H1 (cell line): ENCODE results near the gene OLFM1. TPM values are rescaled to one million over a fixed set of nuclear protein-coding genes. Genes with fewer than 3 reads are reported as not detected.
A peak's percentile ranks its signal among the peaks of the same experiment; 100 is the strongest.

Experiments
- CTCF ChIA-PET: fragments of 300-600 bp; sonication (Branson Sonifier 250); formaldehyde crosslinking; loops from one replicate; lab custom pipeline; 2021; ENCODE audit not compliant: partially characterized antibody; lab: Charles Lee
- POLR2A ChIA-PET: fragments of 300-600 bp; sonication (Branson Sonifier 250); formaldehyde crosslinking; loops from one replicate; lab custom pipeline; 2021; ENCODE audit warnings: inconsistent platforms; ENCODE audit not compliant: partially characterized antibody; lab: Charles Lee
- DNase-seq, 2 experiments: peaks; one replicate each; pipeline versions ENCODE4 v3.0.0 to v3.0.0-alpha.2; 2010 to 2022; ENCODE audit warnings: low spot score in 2 of 2, low read depth in 1 of 2, mixed read lengths in 1 of 2
- FAIRE-seq: peaks from 2 replicates; lab custom pipeline; 2011; peaks lifted over from hg19 to GRCh38; lab: Jason Lieb, UNC
- H2AFZ ChIP-seq: 2 replicates; pipeline ENCODE4 v1.8.1; 2012; ENCODE audit warnings: low read length, inconsistent platforms
- H2AK5ac ChIP-seq: 2 replicates; pipeline ENCODE4 v1.6.1; 2013; ENCODE audit warnings: low read depth, low read length
- H2BK120ac ChIP-seq: replicated peaks from 2 replicates; pipeline ENCODE3; 2013; ENCODE audit warnings: low read depth, low read length, inconsistent platforms
- H2BK12ac ChIP-seq: 2 replicates; pipeline ENCODE4 v1.6.1; 2013; ENCODE audit warnings: low read depth, low read length
- H2BK15ac ChIP-seq: 2 replicates; pipeline ENCODE4 v1.6.1; 2013; ENCODE audit warnings: low read length
- H2BK20ac ChIP-seq: 2 replicates; pipeline ENCODE4 v1.6.1; 2013; ENCODE audit warnings: low read length
- H2BK5ac ChIP-seq: 2 replicates; pipeline ENCODE4 v1.6.1; 2013; ENCODE audit warnings: low read depth, low read length
- H3K14ac ChIP-seq: 2 replicates; pipeline ENCODE4 v1.6.1; 2013; ENCODE audit warnings: inconsistent platforms; ENCODE audit not compliant: insufficient read length
- H3K18ac ChIP-seq: 2 replicates; pipeline ENCODE4 v1.6.1; 2013; ENCODE audit warnings: low read length; ENCODE audit errors: extremely low read depth
- H3K23ac ChIP-seq: 2 replicates; pipeline ENCODE4 v1.6.1; 2013; ENCODE audit warnings: inconsistent platforms; ENCODE audit not compliant: insufficient read length
- H3K23me2 ChIP-seq: 2 replicates; pipeline ENCODE4 v1.6.1; 2013; ENCODE audit warnings: low read depth, low read length
- H3K27ac ChIP-seq: 2 replicates; pipeline ENCODE4 v1.6.1; 2011; ENCODE audit warnings: low read depth, low read length, inconsistent platforms
- H3K27me3 ChIP-seq, 4 experiments: replicated peaks in 1 of 4; 1 replicate in 1 of 4; 2 replicates in 3 of 4; pipeline versions ENCODE4 v1.6.1 to v1.8.1; 2011 to 2013; ENCODE audit warnings: low read length in 3 of 4, mild to moderate bottlenecking in 3 of 4, inconsistent platforms in 2 of 4, mixed read lengths in 2 of 4, moderate library complexity in 1 of 4; ENCODE audit not compliant: control insufficient read depth in 3 of 4, insufficient read depth in 3 of 4; ENCODE audit errors: extremely low read depth in 1 of 4
- H3K36me3 ChIP-seq, 4 experiments: 2 replicates each; pipeline versions ENCODE4 v1.6.1 to v1.8.1; 2011 to 2013; ENCODE audit warnings: mild to moderate bottlenecking in 4 of 4, low read length in 3 of 4, moderate library complexity in 2 of 4, control low read depth in 1 of 4, inconsistent platforms in 1 of 4; ENCODE audit not compliant: insufficient read depth in 4 of 4, control insufficient read depth in 2 of 4
- H3K4ac ChIP-seq: replicated peaks from 2 replicates; pipeline ENCODE3; 2013; ENCODE audit warnings: low read length, low read depth, mixed read lengths, inconsistent platforms; ENCODE audit not compliant: insufficient read length
- H3K4me1 ChIP-seq, 4 experiments: replicated peaks in 1 of 4; 1 replicate in 1 of 4; 2 replicates in 3 of 4; pipeline versions ENCODE4 v1.6.1 to v1.8.1; 2011 to 2013; ENCODE audit warnings: low read length in 3 of 4, inconsistent platforms in 2 of 4, mixed read lengths in 1 of 4; ENCODE audit not compliant: insufficient read depth in 4 of 4, control insufficient read depth in 3 of 4
- H3K4me2 ChIP-seq, 2 experiments: 2 replicates each; pipeline versions ENCODE4 v1.6.1 to v1.8.1; 2011 to 2013; ENCODE audit warnings: low read depth in 2 of 2, low read length in 2 of 2, control low read depth in 1 of 2, inconsistent platforms in 1 of 2, mild to moderate bottlenecking in 1 of 2; ENCODE audit not compliant: insufficient read depth in 1 of 2
- H3K4me3 ChIP-seq, 4 experiments: fragments of 200-600, 300-600 bp in 1 of 4; sonication (generic), shearing (Covaris generic), sonication (Bioruptor Twin) in 1 of 4; 2 replicates each; pipeline versions ENCODE4 v1.5.1 to v1.8.1; 2011 to 2016; ENCODE audit warnings: low read length in 4 of 4, low read depth in 3 of 4, control low read depth in 2 of 4, inconsistent platforms in 2 of 4, mild to moderate bottlenecking in 2 of 4, mixed read lengths in 1 of 4, moderate library complexity in 1 of 4; ENCODE audit not compliant: insufficient read depth in 2 of 4; ENCODE audit errors: extremely low read depth in 1 of 4
- H3K56ac ChIP-seq: replicated peaks from 2 replicates; pipeline ENCODE3; 2013; ENCODE audit warnings: low read depth, mild to moderate bottlenecking, mixed read lengths, low read length, inconsistent platforms; ENCODE audit not compliant: insufficient read length
- H3K79me1 ChIP-seq: 2 replicates; pipeline ENCODE4 v1.6.1; 2013; ENCODE audit warnings: low read depth, low read length, control low read depth
- H3K79me2 ChIP-seq, 2 experiments: 2 replicates each; pipeline versions ENCODE4 v1.6.1 to v1.8.1; 2012 to 2013; ENCODE audit warnings: low read length in 2 of 2, mild to moderate bottlenecking in 2 of 2, inconsistent platforms in 1 of 2; ENCODE audit not compliant: insufficient read depth in 2 of 2, control insufficient read depth in 1 of 2
- H3K9ac ChIP-seq, 4 experiments: replicated peaks in 1 of 4; 1 replicate in 1 of 4; 2 replicates in 3 of 4; pipeline versions ENCODE4 v1.6.1 to v1.8.1; 2011 to 2013; ENCODE audit warnings: low read depth in 3 of 4, low read length in 3 of 4, control low read depth in 2 of 4, mild to moderate bottlenecking in 2 of 4, moderate library complexity in 2 of 4, inconsistent platforms in 1 of 4; ENCODE audit errors: extremely low read depth in 1 of 4
- H3K9me3 ChIP-seq, 2 experiments: 2 replicates each; pipeline versions ENCODE4 v1.6.1 to v1.8.1; 2012 to 2013; ENCODE audit warnings: mild to moderate bottlenecking in 2 of 2, moderate library complexity in 2 of 2, control low read depth in 1 of 2, inconsistent platforms in 1 of 2, low read depth in 1 of 2, low read length in 1 of 2, mixed read lengths in 1 of 2; ENCODE audit not compliant: insufficient read depth in 2 of 2
- H4K20me1 ChIP-seq, 2 experiments: replicated peaks in 1 of 2; 2 replicates each; pipeline versions ENCODE3 to v1.8.1; 2011 to 2013; ENCODE audit warnings: inconsistent platforms in 2 of 2, low read length in 2 of 2, mild to moderate bottlenecking in 1 of 2; ENCODE audit not compliant: insufficient read depth in 2 of 2, control insufficient read depth in 1 of 2
- H4K5ac ChIP-seq: 2 replicates; pipeline ENCODE4 v1.6.1; 2013; ENCODE audit warnings: low read length, low read depth, mixed read lengths, inconsistent platforms; ENCODE audit not compliant: insufficient read length
- H4K8ac ChIP-seq: 2 replicates; pipeline ENCODE4 v1.8.0; 2013; ENCODE audit warnings: mild to moderate bottlenecking, moderate library complexity, low read length, inconsistent platforms; ENCODE audit not compliant: insufficient read depth; ENCODE audit errors: extremely low read depth
- H4K91ac ChIP-seq: replicated peaks from 2 replicates; pipeline ENCODE3; 2013; ENCODE audit warnings: low read length, mixed read lengths, inconsistent platforms; ENCODE audit not compliant: insufficient read length
- E2F6 ChIP-seq: IDR thresholded peaks from 2 replicates; pipeline ENCODE4 v1.6.1; 2012; ENCODE audit warnings: inconsistent platforms
- MAFK ChIP-seq: IDR thresholded peaks from 2 replicates; pipeline ENCODE4 v1.6.1; 2012; ENCODE audit warnings: low read depth, mild to moderate bottlenecking, improper control_type of control experiment, low read length
- POLR2A ChIP-seq, 2 experiments: IDR thresholded peaks; 1 replicate in 1 of 2; 2 replicates in 1 of 2; pipeline ENCODE4 v1.6.1; 2011; ENCODE audit warnings: low read depth in 2 of 2, low read length in 2 of 2, mild to moderate bottlenecking in 2 of 2; ENCODE audit errors: control extremely low read depth in 1 of 2
- RNF2 ChIP-seq: fragments of 200-900, 300-1000 bp; sonication (generic); IDR thresholded peaks from 2 replicates; pipeline ENCODE4 v1.7.1; 2016; ENCODE audit warnings: borderline replicate concordance, low read depth, mild to moderate bottlenecking, antibody characterized with exemption, low read length; ENCODE audit not compliant: poor library complexity, severe bottlenecking; ENCODE audit errors: missing control alignments
- SP4 ChIP-seq: IDR thresholded peaks from 2 replicates; pipeline ENCODE4 v1.6.1; 2012; ENCODE audit warnings: low read length, inconsistent platforms
- TBP ChIP-seq: IDR thresholded peaks from 2 replicates; pipeline ENCODE4 v1.6.1; 2011; ENCODE audit warnings: low read depth, low read length, improper control_type of control experiment
- WGBS, 2 experiments: shearing (Covaris generic) in 1 of 2; methylation state at CpG; one replicate each; pipeline versions ENCODE4 v1.1.6 to v1.1.7; 2013 to 2015; ENCODE audit warnings: low lambda C conversion rate in 2 of 2, mixed read lengths in 2 of 2, inconsistent platforms in 1 of 2, low coverage in 1 of 2, missing lambda C conversion rate in 1 of 2; ENCODE audit not compliant: insufficient replicate concordance in 2 of 2, insufficient coverage in 1 of 2, insufficient read length in 1 of 2; ENCODE audit errors: extremely low coverage in 1 of 2, missing lambda C conversion rate in 1 of 2; 5-methylcytosine and 5-hydroxymethylcytosine counted together
- polyA plus RNA-seq, 7 experiments: library from polyadenylated mRNA; depleted of rRNA in 3 of 7; stranded (reverse) in 5 of 7; unstranded in 2 of 7; fragments of >200 nt in 5 of 7; fragments of 200-250 nt in 2 of 7; gene quantifications; 1 replicate in 5 of 7; 2 replicates in 1 of 7; 4 replicates in 1 of 7; pipeline versions ENCODE4 v1.2.1 to v1.2.3, GENCODE V29; 2011 to 2013; ENCODE audit warnings: missing spikeins in 2 of 7, mixed read lengths in 2 of 7
- total RNA-seq: library from RNA; stranded (reverse); fragmentation: NEBNext Ultra II Directional; extraction: Animal tissue kit (Norgen Biotek cat#: 25700); gene quantifications from 2 replicates; pipeline ENCODE4 v1.2.1, GENCODE V29; 2021

Gene OLFM1
- total and polyA plus RNA-seq, 2 of the 8 experiments (the other 6 are each of a cell fraction or from before 2014, with no cell fraction given) = 53.0 to 53.4 TPM

- DNase-seq (no peak), FAIRE-seq (no peak)
- H4K20me1 ChIP-seq = no peaks in the 10 kb centered on the region
- no peak overlapping the region for H3K27ac ChIP-seq
- H3K4ac ChIP-seq = no peak overlapping the region
- TF ChIP-seq SP4 = no peak
- no peak for TF ChIP-seq RNF2
- TF ChIP-seq TBP = no peak
- no peak for TF ChIP-seq E2F6
- TF ChIP-seq POLR2A (IDR thresholded peaks at IDR 0.05; ENCODE audit: control extremely low read depth in 1 of 2, low read depth in 2 of 2, low read length in 2 of 2) = no peak
- TF ChIP-seq MAFK = peak; percentile 50; the same call in 1 of the 2 replicates
- TF ChIP-seq, all 59 proteins: peak for 1
- Histone ChIP-seq H3K4me3 (no peak overlapping the region), H3K9me3 (no peaks in the 10 kb centered on the region), H3K79me1 (peaks cover 2% of the 10 kb centered on the region; the same call in 1 of the 2 replicates), H3K4me1 (no peaks in the 10 kb centered on the region; a peak in 1 of 7 replicates), H3K4me2 (no peak overlapping the region), H3K23ac (no peak overlapping the region), H3K79me2 (no peaks in the 10 kb centered on the region), H2BK5ac (no peak overlapping the region), H3K9ac (no peak overlapping the region), H2BK12ac (no peak overlapping the region), H2BK15ac (no peak overlapping the region), H3K14ac (no peak overlapping the region), H3K36me3 (no peaks in the 10 kb centered on the region), H4K5ac (no peak overlapping the region), H2AK5ac (no peak overlapping the region), H3K18ac (no peak overlapping the region), H3K27me3 (no peaks in the 10 kb centered on the region; a peak in 2 of 7 replicates), H3K23me2 (no peaks in the 10 kb centered on the region), H2AFZ (no peak overlapping the region), H2BK120ac (no peak overlapping the region), H3K56ac (no peak overlapping the region), H4K8ac (no peak overlapping the region), H2BK20ac (no peak overlapping the region), H4K91ac (no peak overlapping the region)
- POLR2A ChIA-PET = no interaction called here
- CTCF ChIA-PET = interaction anchor here (1.2 to 1.5 kb wide), 2 partner anchors 22 to 254 kb away, joined by 4 to 6 read pairs; no protein-coding TSS in a partner anchor
- WGBS, 2 experiments = 85% methylated on average over 4 of the region's 6 CpGs; no CpG with 5 or more reads in 1 of the 2 experiments
Observed at GRCh38 chr9:135158564-135158937, 71.1 kb downstream of the OLFM1 start.
